ENCODE measurements around the gene RAB40B.
"Not testable (repeated sequence)": the region's sequence is repeated elsewhere in the genome, so short reads cannot be mapped to it uniquely, and the experiment has no call there.

The RAB40B gene, protein sequence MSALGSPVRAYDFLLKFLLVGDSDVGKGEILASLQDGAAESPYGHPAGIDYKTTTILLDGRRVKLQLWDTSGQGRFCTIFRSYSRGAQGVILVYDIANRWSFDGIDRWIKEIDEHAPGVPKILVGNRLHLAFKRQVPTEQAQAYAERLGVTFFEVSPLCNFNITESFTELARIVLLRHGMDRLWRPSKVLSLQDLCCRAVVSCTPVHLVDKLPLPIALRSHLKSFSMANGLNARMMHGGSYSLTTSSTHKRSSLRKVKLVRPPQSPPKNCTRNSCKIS

DNA sequence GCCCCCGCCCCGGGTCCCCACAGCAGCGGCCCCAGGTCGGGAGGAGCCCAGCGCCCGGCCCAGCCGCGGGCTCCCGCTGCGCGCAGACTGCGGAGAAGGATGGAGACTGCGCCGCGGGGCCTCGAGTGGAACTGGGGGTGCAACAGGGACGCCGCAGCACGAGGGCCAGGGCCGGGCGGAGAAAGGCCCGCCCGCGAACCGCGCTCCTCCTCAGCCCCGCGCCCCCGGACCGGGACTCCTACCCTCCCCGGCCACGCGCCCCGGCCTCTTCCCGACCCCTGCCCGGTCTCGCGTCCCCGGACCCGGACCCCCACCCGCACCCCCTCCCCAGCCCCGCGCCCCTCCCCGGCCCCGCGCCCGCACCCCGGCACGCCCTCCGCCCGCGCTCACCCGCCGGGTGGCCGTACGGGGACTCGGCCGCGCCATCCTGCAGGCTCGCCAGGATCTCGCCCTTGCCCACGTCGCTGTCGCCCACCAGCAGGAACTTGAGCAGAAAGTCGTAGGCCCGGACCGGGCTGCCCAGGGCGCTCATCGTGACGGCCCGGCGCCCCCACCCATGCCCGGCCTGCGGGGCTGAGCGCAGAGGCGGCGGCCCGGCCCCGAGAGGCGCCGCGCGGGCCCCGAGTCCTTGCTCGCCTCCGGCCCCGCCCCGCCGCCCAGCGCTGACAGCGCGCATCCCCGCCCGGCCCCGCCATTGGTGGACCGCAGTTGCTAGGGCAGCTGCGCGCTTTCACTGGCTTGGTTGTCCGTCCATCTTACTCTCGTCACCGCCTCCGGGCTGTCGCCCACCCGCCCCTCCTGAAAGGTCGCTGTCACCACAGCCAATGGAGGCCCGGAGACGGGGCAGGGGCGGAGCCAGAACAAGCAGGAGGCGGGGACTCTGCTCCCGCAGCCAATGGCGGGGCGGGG, at the start of gene RAB40B:
Gene RAB40B (minus strand): TSS at position 634 of the 909 bp plus-strand sequence. CDS start 102 bp downstream, at position 532.
- peak; percentile 98 for DNase-seq

DNA sequence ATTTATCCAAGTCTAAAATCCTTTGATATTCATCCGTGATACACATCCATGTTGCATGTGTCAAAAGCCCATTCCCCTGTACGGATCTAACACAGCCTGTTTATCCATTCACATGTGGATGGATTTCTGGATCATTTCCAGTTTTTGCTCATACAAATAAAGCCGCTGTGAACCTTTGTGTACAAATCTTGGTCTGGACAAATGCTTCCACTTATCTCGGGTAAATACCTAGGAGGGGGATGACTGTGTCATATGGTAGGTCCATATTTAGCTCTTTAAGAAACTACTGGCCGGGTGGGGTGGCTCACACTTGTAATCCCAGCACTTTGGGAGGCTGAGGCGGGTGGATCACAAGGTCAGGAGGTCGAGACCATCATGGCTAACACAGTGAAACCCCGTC, 47.0 kb upstream of the RAB40B start:
- DNase-seq, result no peak

DNA sequence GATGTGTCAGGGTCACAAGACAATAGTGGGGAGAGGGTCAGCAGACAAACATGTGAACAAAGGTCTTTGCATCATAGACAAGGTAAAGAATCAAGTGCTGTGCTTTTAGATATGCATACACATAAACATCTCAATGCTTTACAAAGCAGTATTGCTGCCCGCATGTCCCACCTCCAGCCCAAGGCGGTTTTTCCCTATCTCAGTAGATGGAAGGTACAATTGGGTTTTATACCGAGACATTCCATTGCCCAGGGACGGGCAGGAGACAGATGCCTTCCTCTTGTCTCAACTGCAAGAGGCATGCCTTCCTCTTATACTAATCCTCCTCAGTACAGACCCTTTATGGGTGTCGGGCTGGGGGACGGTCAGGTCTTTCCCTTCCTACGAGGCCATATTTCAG, 46.2 kb upstream of the RAB40B start:
- DNase-seq, result not testable (repeated sequence)

DNA sequence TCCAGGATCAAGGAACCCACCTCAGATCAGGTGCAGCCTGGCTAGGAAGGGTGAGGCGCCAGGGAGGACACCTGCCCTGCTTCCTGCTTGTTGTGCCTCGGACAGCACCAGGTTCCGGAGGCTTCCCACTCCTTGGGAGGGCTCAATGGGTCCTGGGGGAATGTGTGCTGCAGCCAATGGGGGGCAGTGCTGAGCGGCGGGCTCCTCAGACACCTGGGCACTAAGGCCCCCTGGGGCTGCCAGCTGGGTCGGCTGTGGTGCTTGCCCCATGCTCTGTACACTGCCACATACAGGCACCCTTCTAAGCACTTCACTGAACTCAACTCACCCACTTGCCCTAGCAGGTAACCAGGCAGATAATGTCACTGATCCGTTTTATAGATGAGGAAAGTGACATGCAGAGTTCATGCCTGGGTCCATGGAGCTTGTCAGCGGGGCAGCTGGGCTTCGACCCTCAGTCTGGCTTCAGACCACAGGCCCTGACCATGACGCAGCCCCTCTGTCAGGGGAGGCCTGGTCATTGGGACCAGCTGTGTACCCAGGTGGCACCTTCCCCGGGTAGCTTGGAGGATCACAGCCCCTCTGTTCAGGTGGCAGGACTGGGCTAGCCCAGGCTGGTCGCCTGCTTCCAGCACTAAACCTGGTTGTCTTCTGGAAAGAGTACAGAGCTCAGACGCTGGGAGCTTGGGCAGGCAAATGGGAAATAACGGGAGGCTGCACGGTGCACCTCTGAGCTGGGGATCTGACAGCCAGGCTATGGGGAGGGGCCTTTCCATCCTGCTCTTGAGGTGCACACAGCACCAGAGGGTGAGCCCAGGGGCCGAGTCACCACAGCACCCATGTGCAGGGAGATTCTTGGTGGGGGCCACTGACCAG, 45.1 kb upstream of the RAB40B start:
- no peak for DNase-seq

DNA sequence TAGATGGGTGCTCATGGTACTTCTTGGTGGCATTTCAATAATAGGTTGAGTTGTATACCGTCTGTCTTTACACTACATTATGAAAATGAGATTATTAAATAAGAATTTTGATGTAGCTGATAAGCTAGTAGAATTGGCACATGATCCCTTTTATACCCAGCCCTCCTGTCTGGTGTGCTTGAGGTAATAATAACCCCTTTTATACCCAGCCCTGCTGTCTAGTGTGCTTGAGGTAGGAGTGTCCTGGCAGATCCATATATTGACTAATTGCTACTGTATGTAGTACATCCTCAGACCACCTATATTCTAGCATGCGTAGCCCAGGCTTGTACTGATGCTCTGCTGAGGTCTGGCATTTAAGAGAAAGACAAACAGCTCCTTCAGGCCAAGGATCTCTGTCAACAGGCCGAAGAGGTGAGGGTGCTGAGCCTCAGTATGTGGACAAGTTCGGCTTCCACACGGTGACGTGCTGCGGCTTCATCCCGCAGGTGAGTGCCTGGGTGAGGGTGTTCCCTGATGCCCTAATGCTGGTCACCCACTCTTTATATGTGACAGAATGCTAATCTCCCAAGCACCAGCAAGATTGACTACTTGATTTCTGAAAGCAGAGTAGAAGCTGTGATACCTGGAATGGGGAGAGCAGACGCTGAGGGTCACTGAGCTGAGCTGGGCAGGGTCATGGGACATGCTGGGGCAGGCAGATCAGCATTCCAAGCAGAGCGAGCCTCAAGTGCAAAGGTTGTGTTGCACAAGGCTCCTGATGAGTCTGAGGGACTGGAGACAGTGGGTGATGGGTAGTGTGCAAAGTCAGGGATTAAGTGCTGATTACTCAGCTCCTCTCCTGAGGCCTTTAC, 42.6 kb upstream of the RAB40B start:
- no peak for DNase-seq

DNA sequence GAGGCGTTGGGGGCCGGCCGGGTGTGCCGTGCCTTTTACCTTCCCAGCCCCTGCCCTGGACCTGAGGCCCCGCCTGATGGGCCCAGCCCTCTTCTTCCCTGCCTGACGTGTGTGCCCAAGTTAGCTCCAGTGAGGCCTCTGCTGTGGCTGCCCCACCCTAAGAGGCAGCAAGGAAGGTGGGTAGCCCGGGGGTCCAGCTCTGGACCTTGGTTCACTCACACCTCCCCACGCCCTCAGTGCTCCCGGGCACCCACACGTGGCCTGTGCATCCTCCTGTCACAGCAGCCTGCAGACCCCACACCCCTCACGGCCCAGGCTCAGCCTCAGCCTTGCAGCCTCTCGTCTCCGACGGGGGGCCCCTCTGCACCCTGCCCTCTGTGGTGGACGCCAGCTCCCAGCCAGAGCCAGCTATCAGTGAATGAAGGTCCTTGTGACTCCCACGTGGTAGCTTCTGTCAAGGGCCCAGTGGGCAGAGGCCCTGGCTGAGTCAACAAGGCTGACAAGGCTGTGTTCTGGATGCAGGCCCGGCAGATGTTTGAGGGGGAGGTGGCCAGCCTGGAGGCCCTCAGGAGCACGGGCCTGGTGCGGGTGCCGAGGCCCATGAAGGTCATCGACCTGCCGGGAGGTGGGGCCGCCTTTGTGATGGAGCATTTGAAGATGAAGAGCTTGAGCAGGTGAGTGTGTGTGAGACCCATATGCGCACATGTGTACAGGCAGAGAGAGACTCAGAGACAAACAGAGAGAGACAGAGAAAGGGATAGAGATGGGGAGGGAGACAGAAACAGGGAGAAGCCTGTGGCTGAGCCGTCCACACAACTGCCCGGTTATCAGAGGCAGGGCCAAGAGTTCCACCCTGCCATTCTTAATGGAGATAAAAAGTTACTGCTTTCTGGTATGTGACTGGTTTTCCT, 39.7 kb upstream of the RAB40B start:
- no peak for DNase-seq

DNA sequence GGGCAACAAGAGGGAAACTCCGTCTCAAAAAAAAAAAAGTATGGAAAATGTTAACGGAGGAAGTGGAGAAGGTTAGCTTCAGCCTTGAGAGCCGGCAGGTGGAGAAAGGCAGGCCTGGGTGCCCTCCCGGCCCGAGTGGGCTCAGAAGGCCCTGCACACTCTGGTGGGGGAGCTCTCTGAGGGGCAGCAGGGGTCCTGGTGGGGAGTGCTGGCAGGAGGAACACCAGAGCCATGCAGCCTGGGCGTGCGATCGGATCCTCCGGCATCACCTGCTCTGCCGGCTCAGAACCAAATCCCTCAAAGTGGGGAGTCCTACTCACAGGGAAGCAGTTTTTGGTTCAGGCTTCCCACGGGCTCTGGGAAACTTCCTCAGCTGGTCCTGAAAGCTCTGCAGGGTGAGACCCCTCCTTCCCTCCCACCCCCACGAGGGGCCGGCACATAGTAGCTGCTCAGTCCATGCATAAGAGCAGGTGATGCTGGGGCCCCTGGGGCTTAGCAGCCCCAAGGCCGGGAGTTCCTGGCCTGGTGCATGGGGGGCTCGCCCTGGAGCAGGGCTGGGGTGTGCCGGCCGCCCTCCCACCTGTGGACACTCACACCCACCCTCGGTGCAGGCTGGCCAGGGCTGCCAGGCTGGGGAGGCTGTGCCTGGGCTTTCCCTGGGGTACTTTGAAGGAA, 38.1 kb upstream of the RAB40B start:
- DNase-seq, result no peak

DNA sequence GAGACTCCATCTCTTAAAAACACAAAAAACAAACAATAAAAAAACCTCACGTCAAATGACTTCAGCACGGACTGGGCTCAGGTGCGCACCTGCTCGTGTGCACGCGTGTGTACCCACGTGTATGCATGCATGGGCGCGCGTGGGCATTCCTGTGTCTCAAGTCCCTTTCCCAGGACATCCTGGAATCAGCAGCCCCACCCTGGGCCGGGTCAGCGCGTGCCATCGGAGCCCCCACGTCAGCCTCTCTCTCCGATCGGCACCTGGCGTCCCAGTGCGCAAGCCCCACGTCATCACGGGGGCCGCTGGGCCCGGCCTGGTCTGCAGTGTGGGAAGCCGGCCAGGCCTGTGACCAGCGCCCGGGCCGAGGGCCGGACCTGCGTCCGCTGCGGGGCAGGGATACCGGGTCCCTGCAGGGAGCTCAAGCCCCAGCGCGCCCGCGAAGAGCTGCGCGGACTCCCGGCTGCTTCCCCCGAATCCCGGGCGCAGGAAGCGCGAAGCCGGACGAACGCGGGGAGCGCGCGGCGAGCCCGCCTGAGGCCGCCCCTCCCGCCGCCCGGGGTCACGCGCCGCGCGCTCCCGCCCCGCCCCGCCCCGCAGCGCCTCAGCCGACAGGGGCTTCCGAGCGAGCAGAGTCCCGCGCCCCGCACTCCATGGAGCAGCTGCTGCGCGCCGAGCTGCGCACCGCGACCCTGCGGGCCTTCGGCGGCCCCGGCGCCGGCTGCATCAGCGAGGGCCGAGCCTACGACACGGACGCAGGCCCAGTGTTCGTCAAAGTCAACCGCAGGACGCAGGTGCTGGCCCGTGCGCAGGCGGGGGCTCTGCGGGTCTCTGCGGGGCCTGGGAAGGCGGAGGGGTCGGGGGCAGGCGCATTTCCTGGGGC, 36.7 kb upstream of the RAB40B start, which contains the start of gene FN3K:
Gene FN3K (plus strand): TSS at position 629 of the 880 bp plus-strand sequence. CDS start 22 bp downstream, at position 651.
- peak; percentile 27 for DNase-seq

DNA sequence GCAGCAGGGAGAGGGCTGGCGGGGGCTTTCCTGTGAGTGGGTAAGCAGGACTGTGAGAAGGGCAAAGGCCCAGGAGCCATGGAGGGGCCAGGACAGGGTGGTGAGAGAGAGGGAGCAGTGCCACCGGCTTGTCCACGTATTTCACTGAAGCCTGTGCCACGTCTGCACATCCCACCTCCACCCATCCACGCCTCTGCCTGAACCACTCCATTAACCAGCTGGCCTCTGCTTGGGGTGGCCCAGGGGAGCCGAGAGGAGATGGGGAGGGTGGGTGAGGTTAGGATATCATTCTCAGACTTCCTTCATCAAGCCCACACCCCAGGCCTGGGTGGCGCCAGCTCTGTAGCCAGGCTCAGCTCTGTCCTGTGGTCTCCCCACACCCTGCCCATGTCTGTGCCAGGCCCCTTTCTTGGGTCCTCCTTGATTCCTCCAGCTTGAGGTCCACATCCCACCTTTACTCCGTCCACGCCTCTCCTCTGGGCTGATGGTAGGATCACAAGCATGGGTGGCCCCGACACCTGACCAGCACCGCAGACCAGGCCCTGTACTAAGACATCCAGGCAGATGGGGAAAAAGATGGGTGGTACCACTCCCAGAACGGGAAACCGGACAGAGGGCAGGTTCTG, 33.7 kb upstream of the RAB40B start:
- DNase-seq, result no peak

DNA sequence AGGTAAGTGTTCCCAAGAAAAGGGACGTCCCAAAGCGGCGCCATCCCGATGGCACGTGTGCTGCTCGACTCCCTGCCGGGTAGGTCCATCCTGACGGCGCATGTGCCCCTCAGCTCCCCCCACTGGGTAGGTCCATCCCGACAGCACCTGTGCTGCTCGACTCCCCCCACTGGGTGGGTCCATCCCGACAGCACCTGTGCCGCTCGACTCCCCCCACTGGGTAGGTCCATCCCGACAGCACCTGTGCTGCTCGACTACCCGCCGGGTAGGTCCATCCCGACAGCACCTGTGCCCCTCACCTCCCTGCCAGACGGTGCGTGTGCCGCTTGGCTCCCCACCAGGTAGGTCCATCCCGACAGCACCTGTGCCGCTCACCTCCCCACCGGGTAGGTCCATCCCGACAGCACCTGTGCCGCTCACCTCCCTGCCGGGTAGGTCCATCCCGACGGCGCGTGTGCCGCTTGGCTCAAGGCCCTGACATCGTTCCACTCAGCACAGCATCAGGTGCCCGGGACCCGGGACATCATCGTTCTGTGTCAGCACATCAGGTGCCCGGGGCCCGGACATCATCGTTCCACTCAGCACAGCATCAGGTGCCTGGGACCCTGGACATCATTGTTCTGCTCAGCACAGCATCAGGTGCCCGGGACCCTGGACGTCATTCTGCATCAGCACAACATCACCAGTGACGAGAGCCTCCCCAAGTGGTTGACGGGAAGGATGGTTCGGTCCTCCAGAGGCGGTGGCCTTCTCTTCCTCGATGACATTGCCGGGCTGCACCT, 31.2 kb upstream of the RAB40B start:
- no peak for DNase-seq

DNA sequence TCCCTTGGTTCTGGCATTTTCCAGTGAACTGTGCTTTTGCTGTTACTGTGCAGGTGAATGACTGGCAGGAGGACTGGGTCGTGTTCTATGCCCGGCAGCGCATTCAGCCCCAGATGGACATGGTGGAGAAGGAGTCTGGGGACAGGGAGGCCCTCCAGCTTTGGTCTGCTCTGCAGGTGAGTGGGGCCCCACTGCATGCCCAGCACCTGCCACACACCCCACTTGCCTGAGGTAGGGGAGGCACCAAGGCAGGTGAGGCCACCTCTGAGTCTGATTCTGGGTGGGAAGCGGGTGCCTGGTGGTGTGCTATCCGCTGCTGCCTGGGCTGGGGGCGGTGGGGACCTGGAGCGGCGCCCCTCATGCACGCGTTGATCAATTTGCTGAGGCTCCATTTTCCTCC, 27.9 kb upstream of the RAB40B start:
- no peak for DNase-seq

DNA sequence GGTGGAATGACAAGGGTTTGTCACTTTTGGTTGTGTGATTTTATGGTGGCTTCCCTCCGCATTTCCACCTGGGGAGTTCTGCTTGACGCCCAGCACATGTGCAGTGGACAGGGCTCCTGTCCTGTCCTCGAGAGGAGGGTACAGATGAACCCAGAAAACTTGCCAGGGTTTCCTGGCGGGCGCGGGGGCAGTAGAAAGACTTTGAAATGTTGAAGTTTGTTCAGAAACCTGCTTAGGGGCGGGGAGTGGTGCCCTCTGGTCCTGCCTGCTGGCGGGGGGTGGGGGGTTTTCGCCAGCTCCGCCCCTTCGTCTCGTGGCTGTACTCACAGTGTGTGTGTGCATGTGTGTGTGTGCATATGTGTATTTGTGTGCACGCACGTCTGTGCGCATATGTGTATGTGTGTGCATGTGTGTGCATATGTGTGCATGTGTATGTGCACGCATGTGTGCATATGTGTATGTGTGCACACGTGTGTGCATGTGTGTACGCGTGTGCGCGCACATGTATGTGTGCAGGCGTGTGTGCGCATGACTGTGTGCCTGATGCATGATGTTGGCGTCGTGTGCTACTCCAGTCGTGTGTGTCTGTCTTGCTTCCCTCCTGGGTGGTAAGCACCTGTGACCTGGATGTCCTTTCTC, 24.8 kb upstream of the RAB40B start:
- no peak for DNase-seq

DNA sequence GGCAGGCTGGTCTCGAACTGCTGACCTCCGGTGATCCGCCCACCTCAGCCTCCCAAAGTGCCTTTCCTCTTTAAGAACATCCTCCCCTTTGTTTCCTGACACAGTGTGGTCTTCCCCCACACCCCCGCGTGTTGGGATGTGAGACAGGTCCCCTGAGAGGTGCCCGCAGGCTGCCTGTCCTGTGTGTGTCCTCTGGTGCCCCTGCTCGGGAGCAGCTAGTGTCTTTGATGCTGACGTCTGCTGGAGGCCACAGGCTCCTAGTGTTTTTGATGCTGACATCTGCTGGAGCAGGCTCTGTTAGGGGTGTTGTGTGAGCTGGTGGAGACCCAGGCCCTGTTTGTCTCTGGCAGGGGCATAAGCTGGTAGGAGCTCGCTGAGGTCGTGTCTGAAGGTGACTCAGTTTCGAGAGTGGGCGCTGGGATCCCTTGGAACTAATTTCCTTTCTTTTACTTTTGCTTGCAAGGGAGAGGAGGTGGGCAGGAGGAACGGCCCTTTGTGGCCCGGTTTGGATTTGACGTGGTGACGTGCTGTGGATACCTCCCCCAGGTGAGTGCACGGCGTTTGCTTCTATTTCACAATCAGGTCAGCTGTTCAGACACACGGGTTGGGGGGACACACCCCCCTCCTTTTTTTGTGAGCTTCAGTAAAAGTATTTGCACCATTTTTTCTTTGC, 24.0 kb upstream of the RAB40B start:
- no peak for DNase-seq

DNA sequence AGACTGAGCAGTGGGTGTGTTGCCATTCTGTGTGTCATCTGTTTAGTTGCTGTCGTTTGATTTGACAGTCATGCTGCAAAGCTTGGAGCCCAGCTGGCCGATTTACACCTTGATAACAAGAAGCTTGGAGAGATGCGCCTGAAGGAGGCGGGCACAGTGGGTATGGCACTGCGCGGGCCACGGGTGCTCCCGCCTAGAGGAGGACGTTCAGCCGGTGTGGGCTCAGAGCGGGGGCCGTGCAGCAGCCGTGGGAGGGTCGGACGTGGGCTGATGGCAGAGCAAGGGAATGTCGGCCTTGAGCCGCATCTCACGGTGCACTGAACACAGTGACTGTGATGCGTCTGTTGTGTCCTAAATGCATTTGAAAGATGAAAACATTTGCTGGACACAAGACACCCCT, 21.7 kb upstream of the RAB40B start:
- no peak for DNase-seq

DNA sequence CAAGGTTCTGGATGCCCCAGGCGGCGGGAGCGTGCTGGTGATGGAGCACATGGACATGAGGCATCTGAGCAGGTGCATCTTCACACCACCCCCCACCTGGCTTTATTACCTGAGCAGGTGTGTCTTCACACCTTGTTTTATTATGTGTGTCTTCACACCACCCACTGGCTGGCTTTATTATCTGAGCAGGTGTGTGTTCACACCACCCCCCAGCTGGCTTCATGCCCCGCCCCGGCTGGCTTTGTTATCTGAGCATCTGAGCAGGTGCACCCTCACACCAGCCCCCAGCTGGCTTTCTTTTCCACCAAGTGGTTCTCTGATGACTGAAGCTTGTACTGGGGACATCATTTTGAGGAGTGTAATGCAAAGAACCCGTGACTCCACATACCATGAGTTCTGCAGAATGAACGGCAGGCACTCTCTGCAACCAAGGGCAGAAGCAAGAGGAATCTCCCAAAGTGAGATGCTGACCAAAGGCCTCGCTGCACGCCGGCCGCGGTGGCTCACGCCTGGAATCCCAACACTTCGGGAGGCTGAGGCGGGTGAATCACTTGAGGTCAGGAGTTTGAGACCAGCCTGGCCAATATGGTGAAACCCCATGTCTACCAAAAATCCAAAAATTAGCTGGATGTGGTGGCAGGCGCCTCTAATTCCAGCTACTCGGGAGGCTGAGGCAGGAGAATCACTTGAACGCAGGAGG, 20.6 kb upstream of the RAB40B start:
- DNase-seq, result no peak
